HG03064 (cell line): ENCODE measurements around the gene SLC38A3.

Experiments used
- ATAC-seq: cut with Tn5 transposase; IDR thresholded peaks from one replicate; pipeline ENCODE4 v1.9.1; 2021; ENCODE audit warnings: low read depth; ENCODE audit not compliant: unreplicated experiment

Gene SLC38A3

GRCh38 chr3:50264383-50264963 lies 59.4 kb downstream of the SLC38A3 start:
- no peak for ATAC-seq

GRCh38 chr3:50264964-50265485 lies 60.0 kb downstream of the SLC38A3 start:
- ATAC-seq = no peak

GRCh38 chr3:50265571-50265970 lies 60.5 kb downstream of the SLC38A3 start:
- no peak for ATAC-seq

- ATAC-seq = no peak
Measured at GRCh38 chr3:50266017-50266416, 60.9 kb downstream of the SLC38A3 start.

GRCh38 chr3:50266836-50267235 lies 61.8 kb downstream of the SLC38A3 start:
- ATAC-seq = no peak

GRCh38 chr3:50267280-50267913 lies 62.3 kb downstream of the SLC38A3 start:
- ATAC-seq = no peak

- ATAC-seq = no peak
Measured at GRCh38 chr3:50268276-50268675, 63.2 kb downstream of the SLC38A3 start.

GRCh38 chr3:50268703-50269451 lies 63.8 kb downstream of the SLC38A3 start, which contains the start of gene SEMA3B:
TSS of gene SEMA3B (plus strand) at chr3:50269147. CDS start at chr3:50269241, 94 bp downstream.
- no peak for ATAC-seq

- no peak for ATAC-seq
Measured at GRCh38 chr3:50269460-50269859, 64.4 kb downstream of the SLC38A3 start.

GRCh38 chr3:50269977-50270413 lies 64.9 kb downstream of the SLC38A3 start:
- no peak for ATAC-seq

GRCh38 chr3:50270422-50271224 lies 65.6 kb downstream of the SLC38A3 start:
- ATAC-seq = no peak
